Common myeloid progenitor, CD34-positive (primary cell): ENCODE results near the gene USH1C.

Source experiments
- CTCF ChIA-PET: fragments of 350-600 bp; sonication (Branson Sonifier 250); formaldehyde crosslinking; loops from one replicate; lab custom pipeline; 2021; ENCODE audit warnings: antibody characterized with exemption; lab: Charles Lee
- POLR2A ChIA-PET: fragments of 350-600 bp; sonication (Branson Sonifier 250); formaldehyde crosslinking; loops from one replicate; lab custom pipeline; 2021; ENCODE audit warnings: antibody characterized with exemption; lab: Charles Lee
- DNase-seq, 3 donors: peaks; one replicate each; pipeline versions ENCODE4 v3.0.0 to v3.0.0-alpha.2; 2013
- H3K27ac ChIP-seq, 2 experiments: 1 replicate in 1 of 2; 2 replicates in 1 of 2; pipeline ENCODE4 v1.7.0; 2013; ENCODE audit warnings: inconsistent platforms in 2 of 2, low read length in 2 of 2, mild to moderate bottlenecking in 2 of 2, low read depth in 1 of 2, moderate library complexity in 1 of 2; ENCODE audit not compliant: severe bottlenecking in 2 of 2, insufficient read depth in 1 of 2, poor library complexity in 1 of 2
- H3K27me3 ChIP-seq, 5 experiments: replicated peaks in 2 of 5; 1 replicate in 3 of 5; 2 replicates in 2 of 5; pipeline versions ENCODE4 v1.6.1 to v1.7.0; 2013; ENCODE audit warnings: low read length in 4 of 5, mild to moderate bottlenecking in 2 of 5, moderate library complexity in 2 of 5, inconsistent platforms in 1 of 5; ENCODE audit not compliant: insufficient read depth in 5 of 5, control insufficient read depth in 4 of 5
- H3K36me3 ChIP-seq, 4 experiments: 1 replicate in 2 of 4; 2 replicates in 2 of 4; pipeline versions ENCODE4 v1.6.1 to v1.7.0; 2013; ENCODE audit warnings: low read length in 3 of 4, control low read depth in 1 of 4, mild to moderate bottlenecking in 1 of 4; ENCODE audit not compliant: control insufficient read depth in 4 of 4, insufficient read depth in 4 of 4
- H3K4me1 ChIP-seq, 4 experiments: 1 replicate in 3 of 4; 2 replicates in 1 of 4; pipeline versions ENCODE4 v1.6.1 to v1.7.1; 2013; ENCODE audit warnings: low read length in 3 of 4, mild to moderate bottlenecking in 3 of 4, control low read depth in 1 of 4, inconsistent platforms in 1 of 4, moderate library complexity in 1 of 4; ENCODE audit not compliant: control insufficient read depth in 4 of 4, insufficient read depth in 4 of 4; ENCODE audit errors: control extremely low read depth in 1 of 4
- H3K4me3 ChIP-seq, 7 experiments: 1 replicate in 4 of 7; 2 replicates in 3 of 7; pipeline versions ENCODE4 v1.5.1 to v1.7.0; 2013; ENCODE audit warnings: mild to moderate bottlenecking in 7 of 7, low read length in 6 of 7, moderate library complexity in 6 of 7, inconsistent platforms in 2 of 7, low read depth in 2 of 7, control low read depth in 1 of 7; ENCODE audit not compliant: insufficient read depth in 4 of 7, control insufficient read depth in 1 of 7; ENCODE audit errors: extremely low read depth in 1 of 7
- H3K9me3 ChIP-seq, 5 experiments: 1 replicate in 4 of 5; 2 replicates in 1 of 5; pipeline versions ENCODE4 v1.6.1 to v1.7.1; 2013; ENCODE audit warnings: low read length in 4 of 5, mild to moderate bottlenecking in 2 of 5, inconsistent platforms in 1 of 5, low read depth in 1 of 5, moderate library complexity in 1 of 5; ENCODE audit not compliant: control insufficient read depth in 4 of 5, insufficient read depth in 2 of 5; ENCODE audit errors: control extremely low read depth in 1 of 5
- WGBS: methylation state at CpG from one replicate; pipeline ENCODE4 v1.1.5; 2013; ENCODE audit not compliant: insufficient coverage; 5-methylcytosine and 5-hydroxymethylcytosine counted together

Gene USH1C

DNA sequence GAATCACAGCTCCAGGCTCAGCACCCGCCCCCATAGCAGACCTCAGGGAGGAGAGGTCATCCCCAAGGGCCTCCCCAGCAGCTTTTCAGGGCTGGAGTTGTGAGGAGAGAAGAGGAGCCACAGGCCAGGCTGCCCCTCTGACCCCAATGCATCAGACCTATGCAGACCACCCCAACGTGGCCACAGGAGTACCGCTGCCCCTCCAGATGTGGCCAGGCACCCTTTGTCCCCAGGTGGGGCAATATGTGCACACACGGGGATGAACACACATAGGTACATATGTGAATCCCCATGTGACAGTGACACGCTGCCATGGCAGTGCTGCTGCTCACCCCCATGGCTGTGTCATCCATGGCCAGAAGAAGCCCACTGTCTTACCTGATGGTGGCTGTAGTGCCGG, 10.9 kb downstream of the USH1C start:
- CTCF ChIA-PET = interaction anchor here (0.8 to 1.0 kb wide), 2 partner anchors 9 to 148 kb away, joined by 3 read pairs; no protein-coding TSS in a partner anchor
- no peaks in the 10 kb centered on the region for H3K36me3 ChIP-seq
- POLR2A ChIA-PET = no interaction called here
- H3K9me3 ChIP-seq = no peaks in the 10 kb centered on the region
- no peak overlapping the region for H3K27ac ChIP-seq
- WGBS = 99% methylated on average over 5 of the region's 6 CpGs
- no peak for DNase-seq
- no peak overlapping the region for H3K4me3 ChIP-seq
- H3K4me1 ChIP-seq = no peaks in the 10 kb centered on the region
- peaks cover 0 to 12% (median 4%) of the 10 kb centered on the region in 5 experiments for H3K27me3 ChIP-seq

DNA sequence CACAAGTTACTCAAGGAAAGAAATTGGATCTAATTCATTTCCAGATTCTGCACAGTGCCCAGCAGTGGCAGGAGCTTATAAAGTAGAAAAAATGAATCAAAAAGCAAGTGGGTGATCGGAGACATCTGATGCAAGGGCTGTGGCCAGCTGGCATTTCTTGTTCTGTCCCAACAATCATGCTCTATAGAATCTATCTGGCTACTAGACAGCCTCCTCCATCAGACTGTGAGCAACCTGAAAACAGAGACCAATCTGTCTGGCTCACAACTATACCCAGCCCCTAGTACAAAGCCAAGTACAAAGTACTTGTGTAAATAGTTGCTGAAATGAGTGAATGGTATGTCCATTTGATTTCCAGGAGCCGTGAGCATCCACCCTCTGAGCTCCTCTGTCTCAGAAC, 11.4 kb downstream of the USH1C start:
- WGBS = no CpG with 5 or more reads among the region's 2 CpGs
- ChIA-PET POLR2A (no interaction called here), CTCF (interaction anchor here (1.0 kb wide), 1 partner anchor 148 kb away, joined by 3 read pairs; no protein-coding TSS in a partner anchor)
- no peaks in the 10 kb centered on the region for H3K4me1 ChIP-seq
- peaks cover 0 to 12% (median 4%) of the 10 kb centered on the region in 5 experiments for H3K27me3 ChIP-seq
- DNase-seq = no peak
- no peak overlapping the region for H3K27ac ChIP-seq
- H3K36me3 ChIP-seq = no peaks in the 10 kb centered on the region
- no peaks in the 10 kb centered on the region for H3K9me3 ChIP-seq
- no peak overlapping the region for H3K4me3 ChIP-seq

- 95% methylated on average over 5 of the region's 6 CpGs for WGBS
- Histone ChIP-seq H3K4me3 (no peak overlapping the region), H3K27me3 (peaks cover 0 to 12% (median 2%) of the 10 kb centered on the region in 5 experiments), H3K36me3 (no peaks in the 10 kb centered on the region), H3K4me1 (no peaks in the 10 kb centered on the region), H3K27ac (no peak overlapping the region), H3K9me3 (no peaks in the 10 kb centered on the region)
- ChIA-PET CTCF (interaction anchor here (1.0 to 1.1 kb wide), 2 partner anchors 9 to 21 kb away, joined by 3 read pairs; no protein-coding TSS in a partner anchor), POLR2A (no interaction called here)
- DNase-seq = no peak
Measured at GRCh38 chr11:17531636-17532113, 12.5 kb downstream of the USH1C start.

DNA sequence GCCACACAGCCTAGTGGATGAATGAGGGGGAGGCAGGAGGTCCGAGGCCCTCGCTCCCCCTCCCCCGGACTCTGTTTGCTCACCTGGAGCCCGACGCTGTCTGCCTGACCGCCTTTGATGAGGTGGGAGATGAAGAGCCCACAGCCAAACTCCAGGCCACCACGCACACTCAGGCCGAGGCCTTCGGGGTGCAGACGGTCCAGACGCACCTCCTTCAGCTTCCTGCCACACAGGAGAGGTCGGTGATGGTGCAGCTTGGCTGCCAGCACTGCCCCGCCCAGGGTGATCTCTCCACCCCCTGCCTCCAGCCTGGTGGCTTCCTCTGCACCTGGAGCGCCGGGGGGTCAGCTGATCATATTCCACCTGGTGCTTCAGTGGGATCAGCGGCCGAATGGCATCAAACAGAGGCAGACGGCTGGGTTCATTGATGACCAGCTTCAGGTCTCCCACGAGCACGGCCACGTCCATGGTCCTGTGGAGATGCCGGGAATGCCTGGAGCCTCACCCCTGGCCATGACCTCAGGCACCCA, 13.1 kb downstream of the USH1C start:
- Histone ChIP-seq H3K4me1 (no peaks in the 10 kb centered on the region), H3K9me3 (no peaks in the 10 kb centered on the region), H3K36me3 (no peaks in the 10 kb centered on the region), H3K27me3 (peaks cover 0 to 10% (median 2%) of the 10 kb centered on the region in 5 experiments), H3K27ac (no peak overlapping the region), H3K4me3 (no peak overlapping the region)
- CTCF ChIA-PET = interaction anchor here (1.0 to 1.1 kb wide), 2 partner anchors 8 to 20 kb away, joined by 3 read pairs; no protein-coding TSS in a partner anchor
- WGBS = 90% methylated on average over 16 of the region's 22 CpGs
- DNase-seq = no peak
- POLR2A ChIA-PET = no interaction called here

DNA sequence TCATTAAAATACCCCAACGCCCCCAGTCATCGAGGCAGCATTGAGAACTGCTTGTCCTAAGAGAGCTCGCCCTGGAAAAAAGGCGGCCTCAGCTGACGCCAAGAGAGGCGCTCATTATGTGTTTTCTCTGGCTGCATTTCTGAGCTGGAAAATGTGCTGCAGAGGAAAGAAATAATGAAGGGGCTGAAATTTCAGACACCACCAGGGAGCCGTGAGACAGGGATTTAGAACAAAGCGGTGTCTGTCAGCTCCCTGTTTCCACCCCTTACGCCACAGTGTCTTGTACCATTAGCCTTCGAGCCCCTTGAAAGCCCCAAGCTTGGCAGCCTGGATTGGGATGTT, 14.4 kb downstream of the USH1C start:
- CTCF ChIA-PET = interaction anchor here (0.6 to 3.3 kb wide), 4 partner anchors 10 to 146 kb away, joined by 3 to 25 read pairs (median 4); no protein-coding TSS in a partner anchor
- 90% methylated on average over 9 of the region's 10 CpGs for WGBS

GRCh38 chr11:17528906-17529843, 15.0 kb downstream of the USH1C start:
- peaks cover 0 to 10% (median 2%) of the 10 kb centered on the region in 5 experiments for H3K27me3 ChIP-seq
- H3K4me1 ChIP-seq = no peaks in the 10 kb centered on the region
- H3K27ac ChIP-seq = no peak overlapping the region
- WGBS = 96% methylated on average over 14 of the region's 14 CpGs
- ChIA-PET POLR2A (no interaction called here), CTCF (interaction anchor here (0.6 to 3.3 kb wide), 12 partner anchors 8 to 532 kb away, joined by 3 to 25 read pairs (median 4); no protein-coding TSS in a partner anchor)
- no peak overlapping the region for H3K4me3 ChIP-seq
- no peaks in the 10 kb centered on the region for H3K36me3 ChIP-seq
- H3K9me3 ChIP-seq = no peaks in the 10 kb centered on the region
- no peak for DNase-seq

More for the DNA sequence above, 14.4 kb downstream of the USH1C start:
- no peak overlapping the region for H3K27ac ChIP-seq
- peaks cover 0 to 10% (median 2%) of the 10 kb centered on the region in 5 experiments for H3K27me3 ChIP-seq
- no peaks in the 10 kb centered on the region for H3K36me3 ChIP-seq
- H3K4me1 ChIP-seq = no peaks in the 10 kb centered on the region
- peak in 1 of 3 donors; percentile 11 for DNase-seq
- POLR2A ChIA-PET = no interaction called here
- no peaks in the 10 kb centered on the region for H3K9me3 ChIP-seq
- no peak overlapping the region for H3K4me3 ChIP-seq
